ENCODE measurements around the gene COMMD9.

The COMMD9 gene

GRCh38 chr11:36247493-36247892 is 41.7 kb downstream of the COMMD9 start:
- CTCF ChIA-PET: interaction anchor here (1.6 to 1.9 kb wide), 2 partner anchors 11 to 13 kb away, joined by 4 to 5 read pairs; no protein-coding TSS in a partner anchor

GRCh38 chr11:36243641-36244040 is 45.6 kb downstream of the COMMD9 start:
- Histone ChIP-seq H3K27me3 (replicated peaks in 2 of 5; ENCODE audit: control insufficient read depth in 4 of 5, insufficient read depth in 5 of 5, low read length in 4 of 5) (peaks cover 4 to 15% (median 7%) of the 10 kb centered on the region in 5 experiments), H3K4me1 (ENCODE audit: control extremely low read depth in 1 of 4, control insufficient read depth in 4 of 4, insufficient read depth in 4 of 4, low read length in 3 of 4) (no peaks in the 10 kb centered on the region), H3K27ac (ENCODE audit: insufficient read depth in 1 of 2, low read depth in 1 of 2, low read length in 2 of 2, poor library complexity in 1 of 2, severe bottlenecking in 2 of 2) (no peak overlapping the region), H3K9me3 (ENCODE audit: control extremely low read depth in 1 of 5, control insufficient read depth in 4 of 5, insufficient read depth in 2 of 5, low read depth in 1 of 5, low read length in 4 of 5) (no peaks in the 10 kb centered on the region), H3K36me3 (ENCODE audit: control insufficient read depth in 4 of 4, insufficient read depth in 4 of 4, low read length in 3 of 4) (no peaks in the 10 kb centered on the region), H3K4me3 (ENCODE audit: control insufficient read depth in 1 of 7, extremely low read depth in 1 of 7, insufficient read depth in 4 of 7, low read depth in 2 of 7, low read length in 6 of 7) (no peak overlapping the region)
- ChIA-PET CTCF (interaction anchor here (1.3 kb wide), 1 partner anchor 14 kb away, joined by 3 read pairs; no protein-coding TSS in a partner anchor), POLR2A (no interaction called here)
- no CpG with 5 or more reads among the region's 1 CpG for WGBS (ENCODE audit: insufficient coverage)
- DNase-seq: no peak

More at GRCh38 chr11:36247493-36247892, 41.7 kb downstream of the COMMD9 start:
- H3K36me3 ChIP-seq (ENCODE audit: control insufficient read depth in 4 of 4, insufficient read depth in 4 of 4, low read length in 3 of 4): no peaks in the 10 kb centered on the region
- DNase-seq: no peak
- peaks cover 4 to 22% (median 13%) of the 10 kb centered on the region in 5 experiments for H3K27me3 ChIP-seq (replicated peaks in 2 of 5; ENCODE audit: control insufficient read depth in 4 of 5, insufficient read depth in 5 of 5, low read length in 4 of 5)
- H3K9me3 ChIP-seq (ENCODE audit: control extremely low read depth in 1 of 5, control insufficient read depth in 4 of 5, insufficient read depth in 2 of 5, low read depth in 1 of 5, low read length in 4 of 5): peaks cover 0 to 12% (median 4%) of the 10 kb centered on the region in 5 experiments
- no peak overlapping the region for H3K4me3 ChIP-seq (ENCODE audit: control insufficient read depth in 1 of 7, extremely low read depth in 1 of 7, insufficient read depth in 4 of 7, low read depth in 2 of 7, low read length in 6 of 7)
- POLR2A ChIA-PET: no interaction called here
- no peaks in the 10 kb centered on the region for H3K4me1 ChIP-seq (ENCODE audit: control extremely low read depth in 1 of 4, control insufficient read depth in 4 of 4, insufficient read depth in 4 of 4, low read length in 3 of 4)
- WGBS (ENCODE audit: insufficient coverage): 27% methylated on average over 2 of the region's 3 CpGs
- H3K27ac ChIP-seq (ENCODE audit: insufficient read depth in 1 of 2, low read depth in 1 of 2, low read length in 2 of 2, poor library complexity in 1 of 2, severe bottlenecking in 2 of 2): no peak overlapping the region

- Histone ChIP-seq H3K4me1 (ENCODE audit: control extremely low read depth in 1 of 4, control insufficient read depth in 4 of 4, insufficient read depth in 4 of 4, low read length in 3 of 4) (no peaks in the 10 kb centered on the region), H3K9me3 (ENCODE audit: control extremely low read depth in 1 of 5, control insufficient read depth in 4 of 5, insufficient read depth in 2 of 5, low read depth in 1 of 5, low read length in 4 of 5) (no peaks in the 10 kb centered on the region), H3K27ac (ENCODE audit: insufficient read depth in 1 of 2, low read depth in 1 of 2, low read length in 2 of 2, poor library complexity in 1 of 2, severe bottlenecking in 2 of 2) (no peak overlapping the region), H3K36me3 (ENCODE audit: control insufficient read depth in 4 of 4, insufficient read depth in 4 of 4, low read length in 3 of 4) (no peaks in the 10 kb centered on the region), H3K4me3 (ENCODE audit: control insufficient read depth in 1 of 7, extremely low read depth in 1 of 7, insufficient read depth in 4 of 7, low read depth in 2 of 7, low read length in 6 of 7) (no peak overlapping the region), H3K27me3 (replicated peaks in 2 of 5; ENCODE audit: control insufficient read depth in 4 of 5, insufficient read depth in 5 of 5, low read length in 4 of 5) (no peaks in the 10 kb centered on the region)
- WGBS (ENCODE audit: insufficient coverage): 88% methylated on average over 1 of the region's 1 CpG
- ChIA-PET CTCF (interaction anchor here (1.4 kb wide), 1 partner anchor 26 kb away, joined by 4 read pairs; no protein-coding TSS in a partner anchor), POLR2A (no interaction called here)
- DNase-seq: no peak
These were observed 47.7 kb downstream of the COMMD9 start for GRCh38 chr11:36241497-36241896.

- no peak overlapping the region for H3K4me3 ChIP-seq (ENCODE audit: control insufficient read depth in 1 of 7, extremely low read depth in 1 of 7, insufficient read depth in 4 of 7, low read depth in 2 of 7, low read length in 6 of 7)
- no peaks in the 10 kb centered on the region for H3K4me1 ChIP-seq (ENCODE audit: control extremely low read depth in 1 of 4, control insufficient read depth in 4 of 4, insufficient read depth in 4 of 4, low read length in 3 of 4)
- ChIA-PET POLR2A (no interaction called here), CTCF (interaction anchor here (1.4 kb wide), 1 partner anchor 27 kb away, joined by 4 read pairs; no protein-coding TSS in a partner anchor)
- DNase-seq: no peak
- no peaks in the 10 kb centered on the region for H3K27me3 ChIP-seq (replicated peaks in 2 of 5; ENCODE audit: control insufficient read depth in 4 of 5, insufficient read depth in 5 of 5, low read length in 4 of 5)
- H3K27ac ChIP-seq (ENCODE audit: insufficient read depth in 1 of 2, low read depth in 1 of 2, low read length in 2 of 2, poor library complexity in 1 of 2, severe bottlenecking in 2 of 2): no peak overlapping the region
- H3K36me3 ChIP-seq (ENCODE audit: control insufficient read depth in 4 of 4, insufficient read depth in 4 of 4, low read length in 3 of 4): no peaks in the 10 kb centered on the region
- no peaks in the 10 kb centered on the region for H3K9me3 ChIP-seq (ENCODE audit: control extremely low read depth in 1 of 5, control insufficient read depth in 4 of 5, insufficient read depth in 2 of 5, low read depth in 1 of 5, low read length in 4 of 5)
- WGBS (ENCODE audit: insufficient coverage): 100% methylated on average over 1 of the region's 4 CpGs
These were observed 48.4 kb downstream of the COMMD9 start for GRCh38 chr11:36240801-36241200.

- Histone ChIP-seq H3K27ac (ENCODE audit: insufficient read depth in 1 of 2, low read depth in 1 of 2, low read length in 2 of 2, poor library complexity in 1 of 2, severe bottlenecking in 2 of 2) (no peak overlapping the region), H3K4me1 (ENCODE audit: control extremely low read depth in 1 of 4, control insufficient read depth in 4 of 4, insufficient read depth in 4 of 4, low read length in 3 of 4) (no peaks in the 10 kb centered on the region), H3K27me3 (replicated peaks in 2 of 5; ENCODE audit: control insufficient read depth in 4 of 5, insufficient read depth in 5 of 5, low read length in 4 of 5) (no peaks in the 10 kb centered on the region), H3K9me3 (ENCODE audit: control extremely low read depth in 1 of 5, control insufficient read depth in 4 of 5, insufficient read depth in 2 of 5, low read depth in 1 of 5, low read length in 4 of 5) (no peaks in the 10 kb centered on the region), H3K4me3 (ENCODE audit: control insufficient read depth in 1 of 7, extremely low read depth in 1 of 7, insufficient read depth in 4 of 7, low read depth in 2 of 7, low read length in 6 of 7) (no peak overlapping the region), H3K36me3 (ENCODE audit: control insufficient read depth in 4 of 4, insufficient read depth in 4 of 4, low read length in 3 of 4) (no peaks in the 10 kb centered on the region)
- peak in 1 of 3 donors; percentile 19 for DNase-seq
- CTCF ChIA-PET: no interaction called here
- WGBS (ENCODE audit: insufficient coverage): 57% methylated on average over 3 of the region's 4 CpGs
- POLR2A ChIA-PET: no interaction called here
These were observed 49.1 kb downstream of the COMMD9 start for GRCh38 chr11:36240173-36240572.

- WGBS (ENCODE audit: insufficient coverage): 100% methylated on average over 2 of the region's 3 CpGs
- no peak for DNase-seq
- Histone ChIP-seq H3K27me3 (replicated peaks in 2 of 5; ENCODE audit: control insufficient read depth in 4 of 5, insufficient read depth in 5 of 5, low read length in 4 of 5) (no peaks in the 10 kb centered on the region), H3K4me1 (ENCODE audit: control extremely low read depth in 1 of 4, control insufficient read depth in 4 of 4, insufficient read depth in 4 of 4, low read length in 3 of 4) (no peaks in the 10 kb centered on the region), H3K4me3 (ENCODE audit: control insufficient read depth in 1 of 7, extremely low read depth in 1 of 7, insufficient read depth in 4 of 7, low read depth in 2 of 7, low read length in 6 of 7) (no peak overlapping the region), H3K36me3 (ENCODE audit: control insufficient read depth in 4 of 4, insufficient read depth in 4 of 4, low read length in 3 of 4) (no peaks in the 10 kb centered on the region), H3K27ac (ENCODE audit: insufficient read depth in 1 of 2, low read depth in 1 of 2, low read length in 2 of 2, poor library complexity in 1 of 2, severe bottlenecking in 2 of 2) (no peak overlapping the region), H3K9me3 (ENCODE audit: control extremely low read depth in 1 of 5, control insufficient read depth in 4 of 5, insufficient read depth in 2 of 5, low read depth in 1 of 5, low read length in 4 of 5) (no peaks in the 10 kb centered on the region)
- ChIA-PET POLR2A (no interaction called here), CTCF (no interaction called here)
These were observed 49.6 kb downstream of the COMMD9 start for GRCh38 chr11:36239636-36240035.

GRCh38 chr11:36238881-36239280 is 50.3 kb downstream of the COMMD9 start:
- no peaks in the 10 kb centered on the region for H3K27me3 ChIP-seq (replicated peaks in 2 of 5; ENCODE audit: control insufficient read depth in 4 of 5, insufficient read depth in 5 of 5, low read length in 4 of 5)
- H3K9me3 ChIP-seq (ENCODE audit: control extremely low read depth in 1 of 5, control insufficient read depth in 4 of 5, insufficient read depth in 2 of 5, low read depth in 1 of 5, low read length in 4 of 5): no peaks in the 10 kb centered on the region
- H3K4me1 ChIP-seq (ENCODE audit: control extremely low read depth in 1 of 4, control insufficient read depth in 4 of 4, insufficient read depth in 4 of 4, low read length in 3 of 4): no peaks in the 10 kb centered on the region
- no peak overlapping the region for H3K4me3 ChIP-seq (ENCODE audit: control insufficient read depth in 1 of 7, extremely low read depth in 1 of 7, insufficient read depth in 4 of 7, low read depth in 2 of 7, low read length in 6 of 7)
- CTCF ChIA-PET: no interaction called here
- DNase-seq: no peak
- no CpG with 5 or more reads among the region's 1 CpG for WGBS (ENCODE audit: insufficient coverage)
- H3K27ac ChIP-seq (ENCODE audit: insufficient read depth in 1 of 2, low read depth in 1 of 2, low read length in 2 of 2, poor library complexity in 1 of 2, severe bottlenecking in 2 of 2): no peak overlapping the region
- POLR2A ChIA-PET: no interaction called here
- H3K36me3 ChIP-seq (ENCODE audit: control insufficient read depth in 4 of 4, insufficient read depth in 4 of 4, low read length in 3 of 4): no peaks in the 10 kb centered on the region

Data from common myeloid progenitor, CD34-positive (primary cell).